ENCODE results near the gene NPB.

The NPB gene

DNA sequence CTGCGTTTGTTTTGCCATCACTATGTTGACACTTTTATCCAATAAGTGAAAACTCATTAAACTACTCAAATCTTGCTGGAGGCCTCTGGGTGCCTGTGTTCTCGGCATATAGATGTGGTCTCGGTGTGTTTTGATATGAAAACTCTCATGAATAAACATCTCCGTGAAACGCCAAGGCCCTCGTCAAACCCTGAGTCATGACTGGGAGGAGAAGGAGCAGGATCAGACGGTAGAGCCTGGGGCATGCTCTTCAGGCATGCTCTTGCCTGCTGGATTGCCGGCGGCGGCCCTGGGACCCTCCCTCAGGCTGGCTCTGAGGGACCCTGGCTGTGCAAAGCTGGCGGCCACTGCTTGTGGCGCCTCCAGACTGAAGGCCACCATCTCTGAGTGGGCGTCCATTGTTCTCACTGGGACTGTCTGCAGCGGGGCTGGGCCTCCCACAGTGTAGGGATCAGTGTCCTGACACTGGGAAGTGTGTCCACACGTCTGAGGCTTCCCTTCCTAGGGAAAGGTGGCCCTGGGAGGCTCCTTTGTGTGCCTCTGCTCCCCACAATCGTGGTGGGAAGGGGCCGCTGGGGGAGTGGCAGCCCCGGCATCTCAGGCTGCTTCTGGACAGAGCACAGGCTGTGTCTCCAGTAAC is 1.7 kb upstream of the NPB start:
- DNase-seq: no peak

DNA sequence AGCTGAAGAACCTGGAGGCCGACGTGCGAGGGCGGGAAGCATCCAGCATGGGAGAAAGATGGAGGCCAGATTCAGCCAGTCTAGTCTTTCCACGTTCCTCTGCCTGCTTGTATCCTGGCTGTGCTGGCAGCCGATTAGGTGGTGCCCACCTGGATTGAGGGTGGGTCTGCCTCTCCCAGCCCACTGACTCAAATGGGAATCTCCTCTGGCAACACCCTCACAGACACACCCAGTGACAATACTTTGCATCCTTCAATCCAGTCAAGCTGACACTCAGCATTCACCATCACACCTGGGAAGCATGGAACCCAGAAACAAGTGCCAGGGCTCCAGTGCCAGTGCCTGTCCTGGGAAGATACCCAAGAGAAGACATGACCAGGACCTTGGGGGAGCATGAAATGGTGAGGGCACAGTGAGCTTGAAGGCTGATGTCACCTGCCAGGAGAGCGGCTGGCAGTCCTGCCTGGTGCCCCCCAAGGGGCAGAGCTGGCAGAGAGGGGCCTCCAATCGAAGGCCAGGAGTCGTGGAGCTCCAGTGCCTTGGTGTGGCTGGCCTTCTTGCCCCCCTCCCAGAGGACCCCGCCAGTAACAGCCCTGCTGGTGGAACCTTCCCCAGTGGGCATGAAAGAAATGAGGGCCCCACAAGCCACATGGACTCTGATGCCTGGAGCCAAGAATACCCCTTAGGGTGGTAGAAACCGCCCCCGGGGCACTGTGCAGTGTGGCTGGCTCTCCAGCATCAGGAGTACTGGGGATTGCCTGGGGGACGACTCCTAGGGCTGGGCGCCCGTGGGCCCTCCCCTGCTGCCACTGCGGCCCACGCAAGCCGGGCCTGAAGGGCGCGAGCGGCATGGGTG is 643 bp upstream of the NPB start:
- DNase-seq: no peak

DNA sequence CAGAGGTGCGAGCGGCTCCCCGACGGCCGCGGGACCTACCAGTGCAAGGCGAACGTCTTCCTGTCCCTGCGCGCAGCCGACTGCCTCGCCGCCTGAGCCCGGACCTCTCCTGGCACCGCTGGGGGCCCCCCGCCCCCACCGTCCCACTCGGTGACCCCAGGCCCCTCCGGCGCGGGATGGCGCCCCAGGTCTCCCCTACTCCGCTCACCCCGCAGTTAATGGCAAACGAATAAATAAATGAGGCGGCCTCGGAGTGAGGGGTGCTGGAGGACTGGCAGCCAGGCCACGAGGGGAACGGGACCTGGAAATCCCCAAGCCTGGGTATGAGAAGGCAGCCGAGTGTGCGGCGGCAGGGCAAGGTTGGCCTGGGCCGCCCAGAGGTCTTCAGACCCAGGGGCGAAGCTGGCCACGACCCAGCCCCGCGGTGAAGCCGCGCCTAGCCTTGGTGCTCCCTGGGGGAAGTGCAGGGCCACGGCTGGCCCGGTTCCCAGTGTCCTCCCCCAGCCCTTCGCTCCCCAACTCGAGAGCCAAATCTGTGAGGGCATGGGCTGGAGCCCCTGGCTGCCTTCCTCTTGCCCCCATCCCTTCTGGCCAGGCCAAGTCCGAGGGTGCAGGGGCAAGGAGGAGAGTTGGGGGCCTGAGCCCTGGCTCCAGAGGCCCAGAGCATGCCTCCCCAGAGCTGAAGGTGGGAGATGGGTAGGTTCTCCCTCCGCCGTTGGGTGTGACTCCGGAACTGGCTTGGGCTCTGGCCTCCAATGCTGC is 796 bp downstream of the NPB start:
- no peak for DNase-seq

DNA sequence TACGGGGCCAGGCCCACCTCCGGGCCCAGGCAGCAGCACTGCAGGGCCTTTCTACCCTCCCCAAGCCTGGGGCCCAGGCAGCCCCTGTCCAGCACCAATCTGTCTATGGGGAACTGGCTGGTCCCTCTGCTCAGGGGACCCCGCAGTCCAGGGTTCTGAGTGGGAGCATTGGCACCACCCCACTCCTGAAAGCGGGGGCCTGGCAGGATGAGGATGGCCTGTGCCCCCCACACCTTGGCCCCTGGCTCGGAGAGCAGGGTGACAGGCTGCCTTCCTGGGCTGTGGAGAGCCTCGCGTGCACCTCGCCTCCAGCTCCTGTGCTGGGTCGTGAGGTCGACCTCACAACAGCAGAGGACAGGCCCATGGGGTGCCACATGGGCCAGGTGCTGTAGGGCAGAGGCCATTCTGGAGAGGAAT is 1.4 kb downstream of the NPB start:
- no peak for DNase-seq

DNA sequence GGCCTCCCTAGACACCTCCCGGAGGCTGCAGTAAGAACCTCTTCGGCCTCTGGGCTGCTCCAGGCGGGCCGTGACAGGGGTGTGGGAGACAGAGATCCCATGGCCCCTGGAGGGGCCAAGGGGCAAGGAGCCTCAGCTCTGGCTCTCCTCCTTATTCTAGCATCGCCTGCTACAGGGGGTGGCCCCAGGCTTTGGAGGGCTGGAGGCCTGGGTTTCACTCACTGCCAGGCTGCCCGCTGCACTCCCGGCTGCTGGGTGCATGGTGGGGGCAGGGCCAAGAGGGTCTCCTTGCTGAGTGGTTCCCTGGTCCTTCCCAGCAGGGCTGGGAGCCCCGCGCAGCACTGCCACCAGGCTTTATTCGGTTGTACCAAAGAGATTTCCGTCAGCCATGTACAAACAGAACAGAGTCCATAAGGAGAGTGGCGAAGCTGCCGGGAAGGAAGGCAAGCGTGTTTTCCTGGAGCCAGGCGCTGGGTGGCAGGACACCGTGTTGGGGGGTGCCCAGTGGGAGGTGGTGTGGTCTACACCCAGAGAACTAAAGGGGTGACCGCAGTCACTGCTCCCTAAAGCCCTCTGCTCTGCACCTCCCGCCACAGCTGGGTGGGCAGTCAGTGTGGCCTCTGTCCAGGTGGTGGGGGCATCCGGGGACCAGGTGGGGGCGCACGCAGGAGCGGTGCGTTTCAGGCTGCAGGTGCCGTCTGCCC is 2.0 kb downstream of the NPB start:
- no peak for DNase-seq

DNA sequence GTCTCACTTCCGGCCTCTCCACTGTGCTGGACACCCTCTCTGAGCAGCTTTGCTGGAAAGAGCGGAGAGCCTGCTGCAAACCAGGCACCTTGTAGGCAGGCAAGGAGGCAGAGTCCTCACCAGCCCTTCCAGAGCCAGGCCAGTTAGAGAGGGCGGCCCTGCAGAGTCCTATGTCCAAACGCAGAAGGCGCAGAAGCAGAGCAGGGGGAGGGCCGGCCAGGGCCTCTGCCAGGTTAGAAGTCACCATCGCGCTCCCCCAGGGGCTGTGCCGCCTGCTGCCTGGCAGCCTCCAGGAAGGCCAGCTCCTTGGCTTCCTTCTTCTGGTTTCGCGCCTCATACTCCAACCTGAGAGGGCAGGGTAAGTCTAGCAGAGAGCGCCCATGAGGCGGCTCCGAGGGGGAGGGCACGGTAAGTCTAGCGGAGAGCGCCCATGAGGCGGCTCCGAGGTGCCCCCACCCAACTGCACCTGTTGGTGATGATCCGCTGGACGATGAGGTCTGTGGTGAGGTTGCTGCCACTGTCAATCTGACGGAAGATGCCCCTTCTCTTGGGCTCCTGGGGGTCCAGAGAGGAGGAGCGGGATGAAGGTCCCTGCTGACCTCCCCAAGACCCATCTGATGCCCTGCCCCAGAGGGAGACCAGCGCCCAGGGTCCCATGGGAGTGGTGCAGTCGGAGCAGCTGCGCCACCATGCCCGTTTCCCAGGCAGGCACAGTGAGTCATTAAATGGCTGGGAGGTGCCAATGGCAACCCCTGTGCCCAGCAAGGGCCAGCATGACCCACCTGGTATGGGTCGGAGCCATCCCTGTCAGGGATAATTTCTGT is 2.8 kb downstream of the NPB start:
- DNase-seq: no peak

DNA sequence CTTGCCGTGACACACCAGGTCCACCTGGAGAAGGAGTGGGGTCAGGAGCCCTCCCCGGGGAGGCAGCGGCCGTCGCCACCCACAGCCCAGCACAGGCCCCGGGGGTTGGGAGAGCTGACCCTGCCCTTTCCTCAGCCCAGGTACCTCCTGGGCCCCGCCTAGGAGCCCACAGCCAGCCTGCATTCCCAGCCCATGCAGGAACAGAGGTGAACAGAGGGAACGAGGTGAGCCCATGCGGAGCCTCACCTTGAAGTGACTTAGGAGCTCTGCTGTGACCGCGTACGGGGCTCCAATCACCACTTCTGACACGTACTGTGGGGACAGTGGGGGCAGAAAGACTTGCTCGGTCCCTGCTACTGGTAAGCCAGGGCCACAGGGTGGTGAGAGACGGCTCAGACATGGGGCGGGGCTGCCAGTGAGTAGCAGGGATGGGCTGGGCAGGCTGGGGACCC is 3.4 kb downstream of the NPB start:
- no peak for DNase-seq

DNA sequence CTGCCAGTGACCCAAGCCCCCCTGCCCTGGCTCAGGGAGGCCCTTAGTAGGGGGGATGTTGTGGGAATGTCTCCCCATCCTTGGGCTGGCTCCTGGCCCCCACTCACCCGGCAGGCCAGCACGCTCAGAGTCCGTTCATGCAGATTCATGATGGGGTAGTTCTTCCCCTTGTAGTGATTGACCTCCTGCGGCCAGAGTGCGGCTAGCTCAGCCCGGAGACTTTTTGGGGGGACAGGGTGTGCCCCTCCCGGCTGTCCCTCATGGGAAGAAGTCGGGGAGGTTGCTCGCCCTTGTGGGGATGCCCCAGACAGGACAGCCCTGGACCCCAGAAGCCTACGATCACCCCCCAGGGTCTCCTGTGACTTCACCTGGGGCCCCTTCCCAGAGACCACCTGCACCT is 4.0 kb downstream of the NPB start:
- no peak for DNase-seq

DNA sequence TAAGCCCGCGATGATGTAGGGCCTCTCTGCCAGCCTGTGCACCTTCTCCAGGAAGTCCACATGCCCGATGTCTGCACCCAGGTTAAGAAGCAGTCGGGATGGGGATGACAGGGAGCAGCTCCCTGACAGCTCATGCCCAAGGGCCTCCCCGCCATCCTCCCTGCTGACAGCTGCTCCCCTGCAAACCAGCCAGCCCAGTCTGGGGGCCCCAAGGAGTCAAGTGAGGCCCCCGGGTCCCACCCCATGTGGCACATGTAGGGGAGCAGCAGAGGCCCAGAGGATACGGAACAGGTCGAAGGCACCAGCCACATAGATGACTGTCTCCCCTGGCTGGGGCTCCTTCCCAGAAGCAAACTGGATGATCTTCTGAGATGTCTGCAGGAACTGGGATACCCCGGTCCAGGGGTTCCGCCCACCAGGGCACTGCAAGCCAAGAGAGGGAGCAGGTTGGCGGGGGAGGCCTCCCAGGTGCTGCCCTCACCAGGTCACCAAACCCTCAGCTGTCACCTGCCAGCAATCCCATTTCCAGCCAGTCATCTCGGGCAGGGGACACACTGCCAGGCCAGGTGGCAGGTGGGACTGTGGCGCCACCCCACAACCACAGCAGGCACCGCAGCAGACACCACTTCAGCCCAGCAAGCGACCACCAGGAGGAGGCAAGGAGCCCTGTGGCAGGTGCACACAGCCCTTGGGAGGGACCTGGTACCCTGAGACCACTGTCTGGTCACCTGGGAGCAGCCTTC is 4.6 kb downstream of the NPB start:
- no peak for DNase-seq

DNA sequence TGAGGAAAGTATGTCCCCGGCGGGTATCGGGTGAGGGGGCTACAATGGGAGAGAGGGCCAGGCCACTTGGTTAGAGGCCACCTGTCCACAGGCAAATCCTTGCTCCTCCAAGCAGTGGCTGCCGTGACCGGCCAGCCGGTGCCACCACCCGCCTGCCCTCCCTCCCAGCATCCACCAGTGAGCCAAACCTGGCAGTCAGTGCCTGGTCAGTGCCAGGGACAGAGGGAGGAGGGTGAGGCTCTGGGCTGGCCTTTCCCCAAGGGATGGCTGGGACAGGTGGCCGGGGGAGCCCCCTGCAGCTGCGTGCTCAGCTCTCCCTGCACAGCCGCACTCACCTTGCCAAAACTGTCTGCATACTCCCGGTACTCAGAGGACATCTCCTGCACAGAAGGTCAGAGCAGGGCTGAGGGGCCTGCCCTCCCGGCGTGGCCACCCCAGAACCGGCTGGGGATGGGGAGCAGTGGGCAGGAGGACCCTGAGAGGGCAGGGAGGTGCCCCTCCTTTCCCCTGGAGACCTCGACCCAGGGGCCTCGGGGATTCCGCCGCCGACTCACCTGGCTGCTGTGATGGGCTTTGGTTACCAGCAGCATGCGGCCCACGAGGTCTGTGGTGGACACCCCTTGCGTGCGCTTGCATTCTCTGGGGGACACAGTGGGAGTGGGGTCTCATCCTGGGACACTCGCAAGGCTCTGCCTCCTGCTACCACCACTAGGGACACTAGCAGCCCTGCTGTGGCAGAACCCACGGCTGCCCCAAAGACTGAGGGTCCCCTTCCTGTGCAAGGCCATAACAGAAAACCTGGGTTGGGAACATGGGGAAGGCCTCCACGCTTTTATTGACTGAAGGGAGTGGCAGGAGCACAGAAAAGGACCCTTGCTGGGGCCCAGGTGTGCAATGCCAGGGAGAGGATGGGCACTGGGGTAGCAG is 5.4 kb downstream of the NPB start:
- DNase-seq: no peak

DNA sequence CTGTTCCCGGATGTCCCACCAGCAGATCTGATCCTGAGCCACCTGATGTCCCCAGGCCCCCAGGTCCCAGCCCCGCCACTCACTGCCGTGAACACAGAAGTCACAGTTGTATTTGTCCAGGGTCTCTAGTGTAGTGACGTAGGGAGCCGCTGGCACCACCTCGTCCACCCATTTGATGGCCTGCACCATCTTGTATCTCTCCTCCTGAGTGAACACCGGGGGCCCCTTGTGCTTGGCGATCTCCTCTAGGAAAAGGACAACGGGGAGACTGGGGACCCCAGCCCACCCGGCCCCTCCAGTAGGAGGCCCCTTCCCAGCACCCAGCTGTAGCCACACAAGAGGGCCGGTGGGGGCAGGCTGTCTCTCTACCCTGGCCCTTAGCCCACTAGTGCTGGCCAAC is 6.8 kb downstream of the NPB start:
- no peak for DNase-seq

DNA sequence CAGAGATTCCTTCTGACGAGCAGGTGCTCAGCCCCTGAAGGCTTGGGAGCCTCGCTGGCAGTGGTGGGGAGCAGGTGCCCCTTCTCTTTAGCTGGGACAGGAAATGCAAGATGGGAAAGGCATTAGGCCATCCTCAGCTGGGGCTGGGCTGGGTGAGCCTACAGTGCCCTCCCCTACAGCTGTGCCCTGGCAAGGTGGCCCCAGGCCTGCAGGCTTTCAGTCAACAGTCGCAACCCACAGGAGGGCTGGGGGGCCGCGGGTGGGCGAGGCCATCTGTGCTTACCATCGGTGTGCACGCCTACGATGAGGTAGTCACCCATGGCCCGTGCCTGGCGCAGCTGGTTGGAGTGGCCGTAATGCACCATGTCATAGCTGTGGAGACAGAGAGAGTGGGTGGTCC is 7.2 kb downstream of the NPB start:
- DNase-seq: no peak

DNA sequence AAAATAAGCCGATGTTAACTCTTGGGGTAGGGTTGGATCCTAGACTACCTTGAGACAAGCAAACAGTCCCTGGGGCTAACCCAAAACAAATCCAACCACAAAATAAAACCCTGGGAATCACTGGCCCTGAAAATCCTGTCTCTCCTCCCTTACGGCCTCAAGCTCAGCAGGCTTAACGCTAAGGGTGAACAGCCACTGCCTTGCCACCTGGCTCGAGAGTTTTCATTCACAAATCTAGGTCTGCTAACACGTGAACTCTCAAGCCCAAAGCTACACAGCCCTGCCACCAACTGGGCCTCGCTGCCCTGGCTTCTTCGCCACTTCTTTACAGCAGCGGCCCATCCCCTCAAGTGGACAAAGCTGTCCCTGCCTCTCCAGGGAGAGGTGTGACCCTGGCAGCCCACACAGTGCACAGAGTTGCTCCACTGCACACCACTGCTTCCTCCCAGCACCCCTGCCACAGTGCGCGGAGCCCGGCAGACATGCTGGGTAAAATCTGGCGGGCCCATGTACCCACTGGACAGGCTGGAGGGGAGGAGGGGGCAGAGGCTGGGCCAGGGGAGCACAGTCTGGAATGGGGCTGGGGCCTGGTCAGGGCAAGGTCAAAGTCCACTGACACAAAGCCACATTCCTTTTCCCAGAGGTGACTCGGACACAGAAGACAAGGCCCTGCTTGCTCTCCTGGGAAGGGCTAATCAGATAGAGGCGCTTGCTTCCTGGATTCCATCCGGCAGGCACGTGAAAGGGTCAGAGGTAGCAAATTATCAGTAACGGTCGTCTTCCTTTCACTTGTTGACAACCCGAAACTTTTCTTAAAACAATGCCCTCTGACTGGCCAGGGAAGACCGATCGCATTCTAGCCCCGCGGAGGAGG is 8.2 kb downstream of the NPB start:
- DNase-seq: no peak

DNA sequence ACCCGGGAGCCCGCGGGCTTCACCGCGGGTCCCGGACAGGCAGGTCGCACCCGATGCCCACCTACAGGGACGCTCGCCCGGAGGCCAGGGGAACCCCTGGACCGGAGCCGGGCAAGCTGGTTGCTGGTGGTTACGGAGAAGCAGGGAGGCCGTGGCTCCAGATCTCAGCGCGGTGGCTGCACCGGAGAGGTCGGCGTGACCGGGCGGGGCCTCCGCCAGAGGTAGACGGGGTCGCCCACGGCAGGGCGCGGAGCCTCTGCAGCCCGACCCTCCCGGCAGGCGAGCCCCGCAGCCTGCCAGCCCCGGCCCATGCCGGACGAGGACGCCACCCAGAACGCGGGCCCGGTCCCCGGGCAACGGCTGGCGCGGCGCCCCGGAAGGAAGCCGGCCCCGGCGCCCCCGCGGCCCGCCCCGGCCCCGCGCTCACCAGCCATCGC is 8.8 kb downstream of the NPB start:
- no peak for DNase-seq

DNA sequence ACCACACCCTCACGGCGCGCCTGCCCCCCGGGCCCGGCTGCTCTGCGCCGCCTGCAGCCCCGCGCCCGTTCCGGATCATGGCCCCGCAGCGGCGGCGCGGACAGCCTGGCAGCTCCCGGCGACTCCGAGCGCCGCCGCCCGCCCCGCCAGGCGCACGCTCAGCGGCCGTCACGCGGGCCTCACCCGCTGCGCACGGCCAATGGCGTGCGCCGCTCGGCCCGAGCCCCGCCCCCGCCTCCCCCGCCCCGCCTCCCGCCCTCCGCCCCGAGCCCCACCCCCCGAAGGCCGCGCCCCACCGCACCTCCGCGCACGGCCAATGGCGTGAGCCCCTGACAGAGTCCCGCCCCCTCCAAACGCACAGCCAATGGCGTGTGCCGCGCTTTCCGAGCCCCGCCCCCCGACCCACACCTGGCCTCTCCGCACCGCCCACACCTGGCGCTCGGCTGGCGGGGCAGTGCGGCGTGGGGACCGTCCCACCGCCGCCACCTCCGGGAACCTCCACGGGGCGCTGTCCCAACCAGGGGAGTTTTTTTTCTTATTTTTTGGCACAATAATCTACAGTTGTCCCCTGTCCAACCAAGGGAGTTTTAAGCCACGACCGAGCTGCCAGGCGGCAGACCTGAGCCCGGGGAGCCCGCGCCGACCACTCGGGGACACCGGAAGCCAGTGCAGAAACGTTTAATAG is 9.4 kb downstream of the NPB start, which contains the start of gene PCYT2:
Gene PCYT2, minus strand, starts transcription at position 123 of the 685 bp plus-strand sequence. Its CDS starts 44 bp downstream, at position 79.
- peak; percentile 56 for DNase-seq

DNA sequence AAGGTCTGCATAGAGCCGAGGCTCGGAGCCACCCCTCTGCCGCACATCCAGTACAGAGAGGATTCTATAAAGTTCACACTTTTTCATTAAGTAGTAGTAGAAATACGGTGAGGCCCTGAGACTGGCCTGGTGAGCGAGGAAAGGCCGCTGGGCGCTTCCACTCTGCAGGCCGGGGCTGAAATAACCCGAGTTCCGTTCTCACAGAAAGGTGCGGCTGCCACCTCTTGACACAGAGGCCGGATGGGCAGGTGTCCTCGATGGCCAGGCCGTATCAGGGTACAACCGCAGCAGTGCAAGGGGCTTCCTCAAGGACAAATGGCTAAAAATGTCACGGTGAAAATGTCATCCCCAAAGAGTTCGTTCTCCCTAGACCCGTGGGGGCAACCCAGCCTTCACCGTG is 9.9 kb downstream of the NPB start:
- no peak for DNase-seq

DNA sequence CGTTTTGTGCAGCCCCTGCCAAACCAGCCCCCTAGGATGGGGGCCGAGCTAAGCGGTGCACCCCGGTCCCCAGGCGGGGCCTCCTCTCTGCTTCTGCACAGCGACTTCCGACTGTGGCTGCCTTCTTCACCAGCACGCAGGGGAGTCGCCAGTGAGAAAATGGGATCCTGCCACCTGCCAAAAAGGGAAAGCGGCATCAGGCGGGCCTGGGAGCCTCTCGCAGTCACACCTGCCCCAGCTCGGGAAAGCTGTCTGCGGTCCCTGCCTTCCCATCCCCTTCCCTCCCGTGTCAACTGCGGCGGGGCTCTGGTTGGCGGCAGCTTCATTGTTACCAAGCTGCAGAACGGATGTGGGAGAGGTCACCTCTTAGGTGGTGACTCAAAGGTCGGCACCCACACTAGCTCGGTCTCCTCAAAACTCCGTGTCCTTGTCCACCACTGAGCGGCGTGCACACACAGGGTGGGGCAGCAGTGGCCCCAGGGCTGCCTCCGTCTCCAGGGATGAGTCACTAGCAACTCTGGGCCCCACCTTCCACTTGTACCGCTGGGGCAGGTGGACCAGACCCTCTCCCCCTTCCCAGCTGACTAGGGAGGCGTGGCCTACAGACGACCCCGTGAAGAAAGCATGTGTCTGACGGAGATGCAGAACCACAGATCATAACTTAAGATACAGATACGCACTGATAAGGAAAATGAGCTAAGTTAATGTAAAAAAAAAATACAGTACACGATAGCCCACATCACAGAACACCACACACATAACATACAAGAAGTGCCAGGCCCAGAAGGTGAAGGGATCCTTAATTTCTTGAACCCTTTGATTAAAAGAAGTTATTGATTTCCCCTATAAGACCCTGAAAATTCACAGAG is 10.6 kb downstream of the NPB start:
- no peak for DNase-seq
